GM19099 (cell line): ENCODE data around the gene FBXW7.

Experiments
- POLR2A ChIP-seq: IDR thresholded peaks from 3 replicates; pipeline ENCODE4 v1.6.1; 2011; ENCODE audit warnings: low read depth; ENCODE audit not compliant: insufficient read length; ENCODE audit errors: extremely low read depth

The FBXW7 gene

GRCh38 chr4:152294765-152295164, 241.1 kb downstream of the FBXW7 start:
- TF ChIP-seq POLR2A: no peak

- no peak for TF ChIP-seq POLR2A
These were observed 241.6 kb downstream of the FBXW7 start for GRCh38 chr4:152294331-152294730.

GRCh38 chr4:152293527-152293926, 242.4 kb downstream of the FBXW7 start:
- TF ChIP-seq POLR2A: no peak

GRCh38 chr4:152290366-152290921, 245.4 kb downstream of the FBXW7 start:
- no peak for TF ChIP-seq POLR2A

GRCh38 chr4:152289941-152290340, 246.0 kb downstream of the FBXW7 start:
- no peak for TF ChIP-seq POLR2A

GRCh38 chr4:152289541-152289940, 246.4 kb downstream of the FBXW7 start:
- no peak for TF ChIP-seq POLR2A

GRCh38 chr4:152283801-152284470, 252.0 kb downstream of the FBXW7 start:
- no peak for TF ChIP-seq POLR2A

GRCh38 chr4:152281822-152282221, 254.1 kb downstream of the FBXW7 start:
- no peak for TF ChIP-seq POLR2A

GRCh38 chr4:152281211-152281610, 254.7 kb downstream of the FBXW7 start:
- TF ChIP-seq POLR2A: no peak

- TF ChIP-seq POLR2A: no peak
These were observed 256.7 kb downstream of the FBXW7 start for GRCh38 chr4:152279234-152279566.

GRCh38 chr4:152278505-152279233, 257.2 kb downstream of the FBXW7 start:
- no peak for TF ChIP-seq POLR2A

- peak; percentile 10 for TF ChIP-seq POLR2A
These were observed 257.8 kb downstream of the FBXW7 start for GRCh38 chr4:152278172-152278504.

- TF ChIP-seq POLR2A: no peak
These were observed 258.6 kb downstream of the FBXW7 start for GRCh38 chr4:152277333-152277732.

GRCh38 chr4:152273343-152273742, 262.5 kb downstream of the FBXW7 start:
- TF ChIP-seq POLR2A: no peak
